K562 (cell line): Measurements from ENCODE around the gene LYAR.

Experiments used
- ARID1B ChIP-seq: fragments of 450-650 bp; IDR thresholded peaks from 2 replicates; pipeline ENCODE4 v1.6.1; 2016; ENCODE audit warnings: antibody characterized with exemption, mild to moderate bottlenecking, inconsistent platforms
- CBX5 ChIP-seq: IDR thresholded peaks from 2 replicates; pipeline ENCODE4 v1.6.1; 2014; ENCODE audit warnings: low read depth, borderline replicate concordance
- CREB3 ChIP-seq: fragments of 450-650 bp; conservative IDR thresholded peaks from 2 replicates; pipeline ENCODE4 v1.6.1; 2016; ENCODE audit warnings: missing genetic modification characterization, low read depth, mild to moderate bottlenecking, missing compliant biosample characterization, moderate library complexity
- CTCF ChIP-seq, 3 experiments: IDR thresholded peaks in 2 of 3; conservative IDR thresholded peaks in 1 of 3; 2 replicates each; pipeline ENCODE4 v1.5.1; 2011 to 2012; ENCODE audit warnings: low read length in 3 of 3, mild to moderate bottlenecking in 3 of 3, control low read depth in 2 of 3, improper control_type of control experiment in 1 of 3, inconsistent platforms in 1 of 3, low read depth in 1 of 3, mixed read lengths in 1 of 3, moderate library complexity in 1 of 3; ENCODE audit not compliant: insufficient read depth in 2 of 3
- EZH2 ChIP-seq: IDR thresholded peaks from 2 replicates; pipeline ENCODE4 v1.6.1; 2012; ENCODE audit warnings: low read depth, mild to moderate bottlenecking, inconsistent platforms, low read length, borderline replicate concordance
- FOS ChIP-seq: IDR thresholded peaks from 3 replicates; pipeline ENCODE4 v1.6.1; 2011; ENCODE audit not compliant: insufficient read length; ENCODE audit errors: extremely low read depth
- LCOR ChIP-seq: sonication (generic); formaldehyde crosslinking; IDR thresholded peaks from 2 replicates; pipeline ENCODE4 v1.8.0; 2022; ENCODE audit warnings: mild to moderate bottlenecking, missing genetic modification reagents
- POLR2A ChIP-seq: fragments of 450-650 bp; conservative IDR thresholded peaks from 2 replicates; pipeline ENCODE4 v1.6.1; 2016
- POLR2AphosphoS2 ChIP-seq: IDR thresholded peaks from 2 replicates; pipeline ENCODE4 v1.6.1; 2012; ENCODE audit warnings: low read length, improper control_type of control experiment
- SMC3 ChIP-seq: conservative IDR thresholded peaks from 2 replicates; pipeline ENCODE4 v1.6.1; 2011; ENCODE audit warnings: low read depth, low read length, improper control_type of control experiment; ENCODE audit not compliant: insufficient read depth
- ZC3H8 ChIP-seq: fragments of 450-650 bp; IDR thresholded peaks from 2 replicates; pipeline ENCODE4 v1.6.1; 2017
- ZNF232 ChIP-seq: sonication (generic); formaldehyde crosslinking; IDR thresholded peaks from 2 replicates; pipeline ENCODE4 v1.8.0; 2022; ENCODE audit warnings: mild to moderate bottlenecking, missing genetic modification reagents

GRCh38 chr4:4228356-4228668, 61.6 kb downstream of the LYAR start:
- no peak for TF ChIP-seq POLR2A
- no peak for TF ChIP-seq CREB3
- TF ChIP-seq EZH2 = no peak
- TF ChIP-seq CTCF (IDR thresholded peaks at IDR 0.05 in 2 of 3, conservative IDR thresholded peaks at IDR 0.05 in 1 of 3; ENCODE audit: insufficient read depth in 2 of 3, low read depth in 1 of 3, low read length in 3 of 3) = no peak
- no peak for TF ChIP-seq CBX5
- TF ChIP-seq LCOR (CRISPR knock-in tag) = no peak
- no peak for TF ChIP-seq FOS
- TF ChIP-seq ARID1B = no peak
- TF ChIP-seq POLR2AphosphoS2 = no peak
- no peak for TF ChIP-seq SMC3
- TF ChIP-seq ZNF232 (CRISPR knock-in tag) = no peak
- TF ChIP-seq ZC3H8 = no peak
